MM.1S (cell line): ENCODE results near the gene APOM.

ENCODE experiments used
- EZH2 ChIP-seq: fragments of 300-600 bp; sonication (generic); optimal IDR thresholded peaks from 2 replicates; pipeline ENCODE3; 2017; ENCODE audit warnings: low read depth, mild to moderate bottlenecking, antibody characterized with exemption, low read length, mixed read lengths
- TF ChIP-seq, protein P1 (sequence below): fragments of 300-600 bp; sonication (generic); IDR thresholded peaks from 2 replicates; pipeline ENCODE4 v1.5.1; 2016; ENCODE audit warnings: antibody characterized with exemption, low read length, mixed read lengths

DNA sequence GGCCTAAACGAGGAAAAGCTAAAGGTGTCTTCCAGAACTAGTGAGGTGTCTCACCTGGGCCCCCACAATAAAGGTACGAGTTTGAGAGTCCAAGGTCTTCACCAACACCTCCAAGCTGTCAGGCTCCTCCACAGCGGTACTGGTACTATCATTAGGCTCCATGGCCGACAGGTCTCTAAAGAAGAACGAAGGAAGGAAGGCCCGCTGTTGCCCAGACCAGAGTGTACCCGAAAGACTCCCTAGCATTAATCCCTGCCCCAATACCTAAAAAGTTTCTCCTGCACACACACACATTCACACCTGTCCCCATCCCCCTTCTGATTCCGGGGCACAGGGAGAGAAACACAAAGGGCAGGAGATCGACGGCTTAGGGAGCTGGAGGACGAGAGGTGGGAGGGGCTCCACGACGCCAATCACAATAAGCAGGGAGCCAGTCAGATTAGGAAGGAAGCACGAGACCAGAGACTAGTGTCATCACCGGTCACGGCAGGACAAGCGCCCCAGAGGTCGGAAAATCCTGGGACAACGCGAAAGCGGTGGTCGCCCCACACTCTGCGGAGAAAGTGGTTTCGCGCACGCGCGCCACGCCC, 4.0 kb upstream of the APOM start:
- TF ChIP-seq, protein P1, sequence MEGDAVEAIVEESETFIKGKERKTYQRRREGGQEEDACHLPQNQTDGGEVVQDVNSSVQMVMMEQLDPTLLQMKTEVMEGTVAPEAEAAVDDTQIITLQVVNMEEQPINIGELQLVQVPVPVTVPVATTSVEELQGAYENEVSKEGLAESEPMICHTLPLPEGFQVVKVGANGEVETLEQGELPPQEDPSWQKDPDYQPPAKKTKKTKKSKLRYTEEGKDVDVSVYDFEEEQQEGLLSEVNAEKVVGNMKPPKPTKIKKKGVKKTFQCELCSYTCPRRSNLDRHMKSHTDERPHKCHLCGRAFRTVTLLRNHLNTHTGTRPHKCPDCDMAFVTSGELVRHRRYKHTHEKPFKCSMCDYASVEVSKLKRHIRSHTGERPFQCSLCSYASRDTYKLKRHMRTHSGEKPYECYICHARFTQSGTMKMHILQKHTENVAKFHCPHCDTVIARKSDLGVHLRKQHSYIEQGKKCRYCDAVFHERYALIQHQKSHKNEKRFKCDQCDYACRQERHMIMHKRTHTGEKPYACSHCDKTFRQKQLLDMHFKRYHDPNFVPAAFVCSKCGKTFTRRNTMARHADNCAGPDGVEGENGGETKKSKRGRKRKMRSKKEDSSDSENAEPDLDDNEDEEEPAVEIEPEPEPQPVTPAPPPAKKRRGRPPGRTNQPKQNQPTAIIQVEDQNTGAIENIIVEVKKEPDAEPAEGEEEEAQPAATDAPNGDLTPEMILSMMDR = no peak
- no peak for TF ChIP-seq EZH2
